HCT116 (cell line): ENCODE measurements around the gene GALC. TPM values are rescaled to one million over a fixed set of nuclear protein-coding genes. Genes with fewer than 3 reads are reported as not detected.

ENCODE experiments used
- ATAC-seq: fragments of 200-7000 bp; cut with Tn5 transposase; 2 replicates; pipeline ENCODE4 v1.9.1; 2020; ENCODE audit warnings: mild to moderate bottlenecking, moderate library complexity
- BruUV-seq: library from RNA; stranded (reverse); fragments of 400-500 nt; replicated peaks from 2 replicates; lab custom pipeline; 2021; lab: Mats Ljungman, UMichigan
- CTCF ChIA-PET: fragments of 300-600 bp; sonication (Branson Sonifier 250); formaldehyde crosslinking; loops from one replicate; lab custom pipeline; 2021; ENCODE audit warnings: antibody characterized with exemption; lab: Charles Lee
- POLR2A ChIA-PET: fragments of 300-600, 350-600 bp; sonication (Branson Sonifier 250); formaldehyde crosslinking; loops from one replicate; lab custom pipeline; 2021; ENCODE audit warnings: antibody characterized with exemption; lab: Charles Lee
- RAD21 ChIA-PET, 2 experiments: fragments of 300-600 bp; sonication (Branson Sonifier 250); formaldehyde crosslinking; loops; one replicate each; lab custom pipeline; 2023; ENCODE audit warnings: low total read pairs in 2 of 2; ENCODE audit not compliant: uncharacterized antibody in 2 of 2, unreplicated experiment in 2 of 2, low non-redundant PET in 1 of 2; lab: Charles Lee
- DNase-seq: peaks from one replicate; pipeline ENCODE4 v3.0.0-alpha.2; 2010; ENCODE audit warnings: low read depth, low spot score
- H2AFZ ChIP-seq: fragments of 200-600 bp; shearing (Covaris generic), sonication (generic); 2 replicates; pipeline ENCODE4 v1.6.1; 2017; ENCODE audit warnings: low read depth, mixed run types, mixed read lengths, antibody characterized with exemption, low read length; ENCODE audit not compliant: poor library complexity, severe bottlenecking
- H3K27ac ChIP-seq: 2 replicates; pipeline ENCODE4 v1.5.1; 2012; ENCODE audit warnings: low read depth, low read length
- H3K27me3 ChIP-seq: fragments of 200-600 bp; sonication (generic); 2 replicates; pipeline ENCODE4 v1.6.1; 2016; ENCODE audit warnings: mixed run types, low read length, mixed read lengths; ENCODE audit not compliant: insufficient read depth
- H3K36me3 ChIP-seq, 2 experiments: fragments of 200-500 bp in 1 of 2; fragments of 200-600 bp in 1 of 2; sonication (Bioruptor generic) in 1 of 2; sonication (generic) in 1 of 2; 2 replicates each; pipeline versions ENCODE4 v1.5.1 to v1.6.1; 2014 to 2016; ENCODE audit warnings: low read length in 2 of 2, inconsistent platforms in 1 of 2, mixed read lengths in 1 of 2, mixed run types in 1 of 2; ENCODE audit not compliant: insufficient read depth in 2 of 2, control insufficient read depth in 1 of 2
- H3K4me1 ChIP-seq, 2 experiments: fragments of 200-600 bp in 1 of 2; sonication (generic) in 1 of 2; 2 replicates each; pipeline versions ENCODE4 v1.5.1 to v1.6.1; 2012 to 2017; ENCODE audit warnings: low read length in 2 of 2, inconsistent platforms in 1 of 2, mild to moderate bottlenecking in 1 of 2, mixed read lengths in 1 of 2, mixed run types in 1 of 2, moderate library complexity in 1 of 2; ENCODE audit not compliant: insufficient read depth in 2 of 2, control insufficient read depth in 1 of 2
- H3K4me2 ChIP-seq: fragments of 200-600 bp; sonication (generic); 2 replicates; pipeline ENCODE4 v1.6.1; 2017; ENCODE audit warnings: mixed run types, low read length, mixed read lengths
- H3K4me3 ChIP-seq, 2 experiments: fragments of 200-600 bp in 1 of 2; sonication (generic) in 1 of 2; replicated peaks in 1 of 2; 2 replicates each; pipeline ENCODE4 v1.5.1; 2011 to 2016; ENCODE audit warnings: low read length in 2 of 2, control low read depth in 1 of 2, low read depth in 1 of 2, mild to moderate bottlenecking in 1 of 2, mixed read lengths in 1 of 2, mixed run types in 1 of 2
- H3K79me2 ChIP-seq: fragments of 200-600 bp; sonication (generic); 2 replicates; pipeline ENCODE4 v1.6.1; 2017; ENCODE audit warnings: mild to moderate bottlenecking, mixed run types, low read length, moderate library complexity, mixed read lengths; ENCODE audit not compliant: insufficient read depth
- H3K9ac ChIP-seq: fragments of 200-600 bp; sonication (generic); 2 replicates; pipeline ENCODE4 v1.6.1; 2016; ENCODE audit warnings: low read length, mixed read lengths
- H3K9me2 ChIP-seq: fragments of 200-600 bp; sonication (generic), shearing (Covaris generic); 2 replicates; pipeline ENCODE4 v1.6.1; 2017; ENCODE audit warnings: mixed run types, mild to moderate bottlenecking, moderate library complexity; ENCODE audit not compliant: insufficient read depth
- H3K9me3 ChIP-seq, 2 experiments: fragments of 200-500 bp in 1 of 2; fragments of 200-600 bp in 1 of 2; sonication (Bioruptor generic) in 1 of 2; sonication (generic) in 1 of 2; 2 replicates each; pipeline ENCODE4 v1.6.1; 2014 to 2017; ENCODE audit warnings: low read length in 2 of 2, mixed read lengths in 2 of 2, inconsistent platforms in 1 of 2, low read depth in 1 of 2, mild to moderate bottlenecking in 1 of 2, mixed run types in 1 of 2, moderate library complexity in 1 of 2; ENCODE audit not compliant: control insufficient read depth in 1 of 2, insufficient read depth in 1 of 2
- H4K20me1 ChIP-seq: fragments of 200-600 bp; sonication (generic), shearing (Covaris generic); 2 replicates; pipeline ENCODE4 v1.6.1; 2017; ENCODE audit warnings: mixed run types, mild to moderate bottlenecking, moderate library complexity; ENCODE audit not compliant: insufficient read depth
- CBX3 ChIP-seq: IDR thresholded peaks from 2 replicates; pipeline ENCODE4 v1.6.1; 2012; ENCODE audit warnings: low read depth
- EGR1 ChIP-seq: IDR thresholded peaks from 2 replicates; pipeline ENCODE4 v1.6.1; 2012; ENCODE audit warnings: low read depth
- EZH2phosphoT487 ChIP-seq: fragments of 200-600 bp; IDR thresholded peaks from 2 replicates; pipeline ENCODE4 v1.6.1; 2018; ENCODE audit warnings: antibody characterized with exemption, borderline replicate concordance
- FOSL1 ChIP-seq: IDR thresholded peaks from 2 replicates; pipeline ENCODE4 v1.6.1; 2012; ENCODE audit warnings: low read depth
- POLR2A ChIP-seq: IDR thresholded peaks from 2 replicates; pipeline ENCODE4 v1.7.0; 2011; ENCODE audit warnings: borderline replicate concordance; ENCODE audit not compliant: insufficient read depth, insufficient read length; ENCODE audit errors: extremely low read depth
- POLR2AphosphoS5 ChIP-seq: IDR thresholded peaks from 2 replicates; pipeline ENCODE4 v1.6.1; 2011; ENCODE audit warnings: mild to moderate bottlenecking, low read depth, low read length, moderate library complexity
- SP1 ChIP-seq: IDR thresholded peaks from 2 replicates; pipeline ENCODE4 v1.6.1; 2012; ENCODE audit warnings: low read depth
- SRF ChIP-seq: IDR thresholded peaks from 2 replicates; pipeline ENCODE4 v1.6.1; 2012; ENCODE audit warnings: low read depth
- TCF7L2 ChIP-seq: IDR thresholded peaks from 2 replicates; pipeline ENCODE4 v1.7.0; 2011; ENCODE audit warnings: borderline replicate concordance, inconsistent platforms; ENCODE audit not compliant: insufficient read depth, insufficient read length; ENCODE audit errors: extremely low read depth
- ZFX ChIP-seq: fragments of 450-650 bp; IDR thresholded peaks from 2 replicates; pipeline ENCODE4 v1.6.1; 2017
- ZNF274 ChIP-seq: fragments of 200-500 bp; sonication (Bioruptor generic); IDR thresholded peaks from 2 replicates; pipeline ENCODE4 v1.6.1; 2014; ENCODE audit warnings: mild to moderate bottlenecking, low read depth, low read length, inconsistent platforms
- intact Hi-C: fragments of 100-400 bp; cut with micrococcal nuclease; formaldehyde crosslinking; loops from 2 replicates; pipeline ENCODE4 v1.10.0; 2022
- total RNA-seq: library from RNA; stranded (reverse); gene quantifications from one replicate; pipeline ENCODE4 v1.2.1, GENCODE V29; 2021; ENCODE audit not compliant: unreplicated experiment
- TF ChIP-seq, protein P1 (sequence below): IDR thresholded peaks from 2 replicates; pipeline ENCODE4 v1.6.1; 2012; ENCODE audit warnings: low read depth
- TF ChIP-seq, protein P2 (sequence below): IDR thresholded peaks from 2 replicates; pipeline ENCODE4 v1.6.1; 2012

Gene GALC
- total RNA-seq, 1 experiment from 2014 or later, result 0.59 TPM

DNA sequence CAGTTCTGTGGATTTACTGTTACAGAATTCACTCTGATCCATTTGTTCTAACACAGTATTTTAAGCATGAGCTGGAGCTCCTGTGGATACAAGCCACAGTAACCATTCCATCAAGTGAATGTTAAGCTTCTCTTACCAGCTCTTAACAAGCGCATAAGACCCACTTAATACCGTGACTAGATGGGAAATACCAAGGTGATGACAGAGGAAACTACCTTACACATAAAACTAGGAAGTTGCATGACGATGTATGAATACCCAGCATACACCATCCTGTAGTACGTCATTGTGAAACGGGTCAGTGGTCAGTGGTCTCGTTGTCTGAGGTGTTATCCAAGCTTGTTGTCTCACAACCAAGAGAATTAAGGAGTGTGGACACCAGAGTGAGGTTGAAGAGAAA lies 2.0 kb upstream of the GALC start:
- no peaks in the 10 kb centered on the region for H3K27me3 ChIP-seq
- H3K4me3 ChIP-seq, result no peak overlapping the region
- BruUV-seq, result no TSS peak
- no peaks in the 10 kb centered on the region for H3K36me3 ChIP-seq
- no peak for DNase-seq
- H3K27ac ChIP-seq, result no peak overlapping the region
- intact Hi-C loops, result no loop called here
- H4K20me1 ChIP-seq, result no peaks in the 10 kb centered on the region
- H2AFZ ChIP-seq, result no peak overlapping the region
- ChIA-PET RAD21 (no interaction called here), POLR2A (no interaction called here), CTCF (no interaction called here)
- H3K79me2 ChIP-seq, result no peaks in the 10 kb centered on the region
- H3K4me1 ChIP-seq, result no peaks in the 10 kb centered on the region
- ATAC-seq, result no peak
- no peaks in the 10 kb centered on the region; a peak in 1 of 4 replicates for H3K9me3 ChIP-seq
- no peak overlapping the region for H3K4me2 ChIP-seq
- no peak overlapping the region for H3K9ac ChIP-seq
- TF ChIP-seq ZFX (no peak), ZNF274 (no peak), EZH2phosphoT487 (no peak), EGR1 (no peak), SRF (no peak), POLR2AphosphoS5 (no peak), SP1 (no peak), TCF7L2 (no peak), CBX3 (no peak), POLR2A (no peak), FOSL1 (no peak)
- TF ChIP-seq, protein P1, sequence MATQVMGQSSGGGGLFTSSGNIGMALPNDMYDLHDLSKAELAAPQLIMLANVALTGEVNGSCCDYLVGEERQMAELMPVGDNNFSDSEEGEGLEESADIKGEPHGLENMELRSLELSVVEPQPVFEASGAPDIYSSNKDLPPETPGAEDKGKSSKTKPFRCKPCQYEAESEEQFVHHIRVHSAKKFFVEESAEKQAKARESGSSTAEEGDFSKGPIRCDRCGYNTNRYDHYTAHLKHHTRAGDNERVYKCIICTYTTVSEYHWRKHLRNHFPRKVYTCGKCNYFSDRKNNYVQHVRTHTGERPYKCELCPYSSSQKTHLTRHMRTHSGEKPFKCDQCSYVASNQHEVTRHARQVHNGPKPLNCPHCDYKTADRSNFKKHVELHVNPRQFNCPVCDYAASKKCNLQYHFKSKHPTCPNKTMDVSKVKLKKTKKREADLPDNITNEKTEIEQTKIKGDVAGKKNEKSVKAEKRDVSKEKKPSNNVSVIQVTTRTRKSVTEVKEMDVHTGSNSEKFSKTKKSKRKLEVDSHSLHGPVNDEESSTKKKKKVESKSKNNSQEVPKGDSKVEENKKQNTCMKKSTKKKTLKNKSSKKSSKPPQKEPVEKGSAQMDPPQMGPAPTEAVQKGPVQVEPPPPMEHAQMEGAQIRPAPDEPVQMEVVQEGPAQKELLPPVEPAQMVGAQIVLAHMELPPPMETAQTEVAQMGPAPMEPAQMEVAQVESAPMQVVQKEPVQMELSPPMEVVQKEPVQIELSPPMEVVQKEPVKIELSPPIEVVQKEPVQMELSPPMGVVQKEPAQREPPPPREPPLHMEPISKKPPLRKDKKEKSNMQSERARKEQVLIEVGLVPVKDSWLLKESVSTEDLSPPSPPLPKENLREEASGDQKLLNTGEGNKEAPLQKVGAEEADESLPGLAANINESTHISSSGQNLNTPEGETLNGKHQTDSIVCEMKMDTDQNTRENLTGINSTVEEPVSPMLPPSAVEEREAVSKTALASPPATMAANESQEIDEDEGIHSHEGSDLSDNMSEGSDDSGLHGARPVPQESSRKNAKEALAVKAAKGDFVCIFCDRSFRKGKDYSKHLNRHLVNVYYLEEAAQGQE, result no peak
- TF ChIP-seq, protein P2, sequence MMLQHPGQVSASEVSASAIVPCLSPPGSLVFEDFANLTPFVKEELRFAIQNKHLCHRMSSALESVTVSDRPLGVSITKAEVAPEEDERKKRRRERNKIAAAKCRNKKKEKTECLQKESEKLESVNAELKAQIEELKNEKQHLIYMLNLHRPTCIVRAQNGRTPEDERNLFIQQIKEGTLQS, result no peak
- no peaks in the 10 kb centered on the region for H3K9me2 ChIP-seq
